GM18502 (cell line): ENCODE data around the gene PTGDR2.

Source experiments
- ATAC-seq: cut with Tn5 transposase; IDR thresholded peaks from one replicate; pipeline ENCODE4 v1.9.1; 2021; ENCODE audit warnings: mild to moderate bottlenecking; ENCODE audit not compliant: unreplicated experiment, poor library complexity

PTGDR2 gene

DNA sequence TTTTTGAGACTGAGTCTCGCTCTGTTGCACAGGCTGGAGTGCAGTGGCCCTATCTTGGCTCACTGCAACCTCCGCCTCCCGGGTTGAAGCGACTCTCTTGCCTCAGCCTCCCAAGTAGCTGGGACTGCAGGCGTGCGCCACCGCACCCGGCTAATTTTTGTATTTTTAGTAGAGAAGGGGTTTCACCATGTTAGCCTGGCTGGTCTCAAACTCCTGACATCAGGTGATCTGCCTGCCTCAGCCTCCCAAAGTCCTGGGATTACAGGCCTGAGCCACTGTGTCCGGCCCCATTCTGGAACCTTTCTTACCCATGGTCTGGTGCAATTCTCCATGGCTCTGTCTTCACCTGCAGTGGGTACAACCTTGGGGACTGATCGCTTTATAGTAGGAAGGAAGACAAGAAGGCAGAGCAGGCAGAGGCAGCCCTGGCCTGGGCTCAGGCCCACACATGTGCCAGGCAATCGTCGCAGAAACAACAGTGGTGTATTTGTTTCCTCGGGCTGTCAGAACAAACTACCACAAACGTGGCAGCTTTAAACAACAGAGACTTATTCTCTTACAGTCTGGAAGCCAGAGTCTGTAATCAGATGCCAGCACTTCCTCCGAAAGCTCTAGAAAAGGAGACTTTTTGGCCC is 4.0 kb upstream of the PTGDR2 start:
- no peak for ATAC-seq

DNA sequence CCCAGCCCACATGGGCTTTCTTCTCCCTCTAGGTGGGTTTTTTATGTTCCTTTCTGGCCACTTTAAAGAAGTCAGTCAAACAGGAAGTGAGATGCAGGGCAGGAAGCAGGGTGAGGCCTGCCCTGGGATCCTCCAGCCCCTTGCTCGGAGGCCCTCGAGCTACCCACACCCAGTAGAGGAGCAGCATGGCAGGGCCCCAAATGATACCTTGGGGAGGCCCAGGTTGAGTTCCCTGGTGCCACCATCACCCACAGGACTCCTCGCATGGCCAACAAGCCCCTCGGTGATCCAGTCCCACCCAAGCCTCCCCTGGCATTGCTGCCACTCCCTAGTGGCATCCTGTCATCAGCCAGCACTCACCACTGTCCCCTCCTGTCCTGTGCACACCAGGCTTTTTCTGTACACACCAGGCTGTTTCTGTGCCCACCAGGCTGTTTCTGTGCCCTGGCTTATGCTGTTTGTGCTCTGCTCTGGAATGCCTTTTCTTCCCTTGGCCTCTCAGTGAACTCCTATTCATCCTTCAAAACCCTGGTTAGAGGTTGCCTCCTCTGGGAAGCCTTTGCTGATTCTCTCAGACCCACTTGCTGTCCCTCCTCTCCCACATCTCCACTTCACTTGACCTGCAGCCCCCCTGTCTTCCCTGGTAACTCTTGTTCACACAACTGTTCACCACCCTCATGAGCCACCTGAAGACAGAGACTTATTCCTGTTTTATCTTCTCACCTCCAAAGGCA is 3.1 kb upstream of the PTGDR2 start:
- no peak for ATAC-seq

DNA sequence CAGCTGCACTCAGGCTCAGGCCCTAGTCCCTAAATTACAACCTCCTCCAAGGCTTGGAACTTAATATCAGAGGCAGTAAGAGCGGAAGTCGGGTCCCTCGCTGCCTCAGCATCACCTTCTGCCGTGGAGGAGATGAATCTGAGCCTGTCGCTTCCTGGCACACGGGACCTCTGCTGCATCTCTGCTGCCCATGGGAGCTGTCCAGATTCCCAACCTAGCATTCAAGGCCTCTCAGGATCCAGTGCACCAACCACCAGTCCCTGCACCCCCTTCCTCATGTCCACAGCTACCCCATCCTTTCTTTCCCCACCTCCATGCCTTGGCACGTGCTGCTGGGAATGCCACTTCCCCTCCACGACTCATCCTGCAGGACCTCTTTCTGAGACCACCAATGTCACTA is 2.5 kb upstream of the PTGDR2 start:
- ATAC-seq, result no peak

DNA sequence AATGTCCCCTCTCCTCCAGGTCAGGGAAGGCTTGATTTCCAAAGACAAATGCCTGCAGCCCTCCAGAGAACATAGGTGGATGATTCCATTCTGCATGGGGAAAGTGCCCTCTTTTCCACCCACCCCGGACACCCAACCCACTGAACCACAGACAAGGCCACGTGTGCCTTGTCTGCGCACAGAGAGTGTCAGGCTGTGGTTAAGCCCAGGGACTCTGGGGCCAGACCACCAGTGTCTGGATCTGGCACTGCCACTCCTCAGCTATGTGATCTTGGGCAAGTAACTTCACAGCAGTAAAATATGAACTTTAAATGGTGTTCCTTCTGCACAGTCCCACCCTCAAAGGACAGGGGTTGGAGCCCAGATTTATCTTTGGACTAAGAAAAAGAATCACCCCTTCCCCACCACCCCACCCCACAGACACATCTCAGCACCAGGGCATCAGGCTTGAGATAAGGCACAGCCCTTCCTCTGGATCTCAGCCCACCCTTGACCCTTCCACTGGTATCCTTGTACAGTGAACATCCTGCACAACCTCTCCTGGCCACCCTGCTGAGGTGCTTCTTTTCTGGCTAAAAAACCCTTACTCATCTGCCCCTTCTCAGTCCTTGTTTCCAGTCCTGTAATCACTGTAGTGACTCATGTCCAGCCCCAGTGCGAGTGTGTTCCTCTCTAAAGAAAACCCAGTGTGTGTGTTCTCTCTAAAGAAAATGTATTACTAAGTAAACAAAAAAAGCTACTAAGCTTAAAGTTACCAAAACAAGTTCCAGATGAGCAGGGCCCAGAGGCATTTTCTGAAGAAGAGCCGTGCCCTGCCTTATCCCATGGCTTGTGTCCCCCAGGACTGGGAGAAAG is 1.9 kb upstream of the PTGDR2 start:
- ATAC-seq, result no peak

DNA sequence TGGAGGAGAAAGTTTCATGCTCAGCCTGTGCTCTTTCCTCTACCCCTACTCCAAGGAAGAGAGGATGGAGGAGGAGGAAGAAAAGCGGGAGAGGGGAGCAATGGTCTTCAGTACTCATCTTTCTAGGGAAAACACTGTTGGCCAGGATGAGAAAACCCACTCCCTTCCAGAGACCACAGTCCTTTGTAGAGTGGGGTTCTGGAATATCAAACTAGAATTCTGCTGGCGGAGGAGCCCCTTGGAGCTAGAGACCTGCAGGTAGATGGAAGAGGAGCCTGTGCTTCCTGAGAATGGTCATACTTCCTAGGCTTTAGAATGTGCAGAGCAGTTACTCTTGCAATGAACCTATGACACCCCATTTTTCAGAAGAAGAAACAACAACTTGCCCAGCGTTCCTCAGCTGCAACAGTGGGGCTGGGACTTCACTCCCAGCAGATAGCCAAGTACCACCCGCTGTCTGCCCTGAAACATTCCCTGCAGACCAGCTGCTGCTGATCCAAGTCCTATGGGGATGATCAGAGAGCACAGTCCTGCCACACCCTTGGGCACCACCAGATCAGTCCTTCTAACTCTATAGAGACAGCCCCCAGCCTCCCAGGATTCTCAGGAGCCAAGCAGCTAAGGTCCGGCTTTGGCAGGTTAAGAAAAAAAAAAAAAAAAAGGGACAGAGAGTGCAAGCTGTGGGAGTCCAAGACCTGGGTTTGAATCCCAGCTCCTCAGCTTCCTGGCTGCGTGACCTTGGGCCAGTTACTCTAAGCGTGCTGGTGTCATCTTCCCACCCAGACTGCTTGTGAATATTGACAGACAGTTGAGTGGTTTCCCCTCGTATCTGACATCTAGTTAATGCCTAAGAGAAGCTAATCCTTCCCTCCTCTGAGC is 664 bp downstream of the PTGDR2 start:
- ATAC-seq, result no peak

DNA sequence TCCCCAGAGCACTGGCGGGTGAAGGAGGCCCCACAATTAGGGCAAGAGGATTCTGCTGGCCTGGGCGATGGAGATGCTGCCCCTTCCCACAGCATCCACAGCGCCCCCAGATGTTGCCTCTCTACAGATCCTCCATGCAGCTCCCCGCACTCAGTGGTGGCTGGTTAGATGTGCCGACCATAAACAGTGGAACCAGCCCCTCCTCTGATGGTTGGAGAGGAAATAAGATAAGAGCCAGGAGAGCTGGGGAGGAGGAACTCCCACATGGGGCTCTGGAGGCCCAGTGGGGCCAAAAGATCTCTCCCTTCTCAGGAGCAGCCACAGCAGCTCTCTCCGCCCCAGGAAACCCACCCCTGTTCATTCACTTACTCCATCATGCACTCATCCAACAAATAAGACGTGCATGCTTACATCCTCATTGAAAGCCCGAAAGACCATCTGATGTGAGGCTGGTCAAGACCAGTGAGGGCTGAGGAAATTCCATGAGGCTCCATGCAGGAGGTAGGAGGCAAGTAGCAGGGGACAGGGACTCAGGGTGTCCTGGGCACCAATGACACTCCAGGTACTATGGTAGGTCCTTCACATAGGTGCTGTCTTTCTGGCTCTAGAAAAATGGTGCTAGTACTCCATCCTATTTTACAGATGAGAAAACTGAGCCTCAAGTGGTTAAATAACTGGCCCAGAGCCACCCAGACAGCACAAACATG is 1.5 kb downstream of the PTGDR2 start:
- ATAC-seq, result no peak

DNA sequence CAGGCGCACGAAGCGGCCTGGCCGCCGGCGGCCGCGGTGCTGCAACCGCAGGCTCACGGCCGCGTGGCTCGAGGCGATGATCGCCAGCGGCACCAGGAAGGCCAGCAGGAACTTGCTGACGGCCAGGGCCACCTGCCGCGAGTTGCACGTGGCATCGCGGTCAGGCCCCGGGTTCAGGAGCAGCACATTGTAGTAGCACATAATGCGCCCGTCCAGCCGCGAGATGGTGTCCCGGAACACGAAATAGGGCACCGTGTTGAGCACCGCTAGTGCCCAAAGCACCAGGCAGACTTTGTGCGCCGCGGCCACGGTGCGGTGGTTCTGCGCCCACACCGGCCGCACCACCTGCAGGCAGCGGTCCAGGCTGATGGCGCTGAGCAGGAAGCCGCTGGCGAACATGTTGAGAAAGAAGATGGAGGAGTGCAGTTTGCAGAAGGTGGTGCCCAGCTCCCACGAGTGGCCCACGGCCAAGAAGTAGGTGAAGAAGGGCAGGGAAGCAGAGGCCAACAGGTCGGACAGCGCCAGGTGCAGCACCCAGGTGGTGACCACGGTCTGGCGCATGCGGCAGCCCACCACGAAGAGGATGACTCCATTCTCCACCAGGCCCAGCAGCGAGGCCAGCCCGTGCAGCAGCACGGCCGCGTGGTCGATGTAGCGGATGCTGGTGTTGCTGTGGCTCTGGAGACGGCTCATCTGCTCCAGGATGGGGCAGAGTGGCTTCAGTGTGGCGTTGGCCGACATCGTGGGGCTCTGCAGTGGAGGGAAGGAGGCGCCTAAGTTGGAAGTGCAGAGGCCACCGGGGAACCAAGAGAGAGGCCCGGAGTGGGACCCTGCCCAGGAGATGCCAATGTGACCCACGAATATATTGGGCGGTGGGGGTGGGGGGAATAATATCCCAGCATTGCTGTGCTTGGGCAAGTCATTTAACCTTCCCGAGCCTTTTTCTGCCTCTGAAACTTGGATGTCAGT is 2.5 kb downstream of the PTGDR2 start:
- ATAC-seq, result no peak

DNA sequence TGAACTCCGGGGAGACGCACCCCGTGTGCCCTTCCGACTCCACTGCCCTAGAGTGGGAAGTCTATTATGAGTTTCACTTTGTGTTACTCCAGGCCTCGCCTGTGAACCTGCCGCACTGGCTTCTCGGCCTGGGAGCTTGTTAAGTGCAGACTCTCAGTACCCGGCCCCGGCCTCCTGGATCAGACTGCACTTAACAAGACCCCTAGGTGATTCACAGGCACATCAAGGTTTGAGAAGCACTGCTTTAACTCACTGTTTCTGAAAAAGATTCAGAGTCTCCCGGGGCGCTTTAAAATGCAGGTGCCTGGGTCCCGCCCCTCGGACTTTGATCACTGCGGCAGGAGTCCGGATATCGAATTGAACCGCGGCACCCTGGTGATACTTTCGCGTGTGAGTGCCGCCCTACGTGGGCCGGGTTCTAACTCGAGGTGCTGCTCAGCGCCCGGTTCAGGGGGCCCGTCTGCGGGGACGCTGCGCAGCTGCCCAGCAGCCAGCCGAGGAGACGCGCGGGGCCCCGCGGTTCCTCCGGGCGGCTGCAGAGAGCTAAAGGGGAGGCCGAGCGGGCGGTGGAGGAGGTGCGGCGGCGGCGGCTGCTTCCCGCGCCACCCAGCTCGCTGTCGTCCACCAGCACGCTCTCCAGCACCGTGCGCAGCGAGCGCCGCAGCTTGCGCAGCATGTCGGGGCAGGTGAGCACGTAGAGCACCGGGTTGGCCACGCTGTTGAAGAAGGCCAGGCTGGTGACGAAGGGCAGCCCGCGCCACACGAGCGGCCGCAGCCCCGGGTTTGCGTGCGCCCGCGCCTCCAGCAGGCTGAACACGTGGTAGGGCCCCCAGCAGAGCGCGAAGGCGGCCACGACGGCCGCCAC is 3.4 kb downstream of the PTGDR2 start:
- no peak for ATAC-seq

DNA sequence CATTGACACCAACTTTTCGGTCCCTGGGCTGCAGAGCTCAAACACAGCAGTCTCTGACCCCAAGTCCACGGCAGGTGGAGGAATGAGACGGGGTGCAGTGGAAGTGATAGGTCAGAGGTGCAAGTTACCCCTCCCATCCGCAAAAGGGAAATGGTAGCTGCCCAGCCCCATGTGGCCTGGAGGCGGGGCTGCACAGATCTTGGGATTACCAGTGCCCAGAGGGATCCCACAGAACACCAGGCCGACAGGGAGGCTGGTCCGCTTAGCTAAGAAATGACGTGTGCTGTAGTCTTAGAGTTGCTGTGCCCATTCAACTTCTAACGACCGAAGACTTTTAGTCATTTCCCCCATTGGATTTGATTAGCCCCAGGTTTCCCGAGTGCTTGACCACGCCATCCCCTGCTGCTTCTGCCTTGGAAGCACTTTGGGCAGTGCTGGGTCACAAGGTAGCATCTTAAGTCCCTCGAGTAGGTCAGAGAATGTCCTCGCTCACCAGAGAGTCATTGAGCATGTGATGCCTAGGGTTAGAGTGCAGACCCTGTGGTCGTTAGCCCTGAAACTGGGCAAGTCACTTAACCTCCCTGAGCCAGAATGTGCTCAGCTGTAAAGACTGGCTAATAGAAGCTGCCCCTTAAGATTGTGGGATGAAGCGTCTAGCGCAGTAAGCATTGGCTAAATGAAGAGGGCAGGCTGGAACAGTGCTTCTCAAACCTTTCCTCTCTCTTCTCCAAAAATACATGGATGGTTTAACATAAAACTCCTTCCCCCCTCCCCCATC is 4.2 kb downstream of the PTGDR2 start:
- no peak for ATAC-seq

DNA sequence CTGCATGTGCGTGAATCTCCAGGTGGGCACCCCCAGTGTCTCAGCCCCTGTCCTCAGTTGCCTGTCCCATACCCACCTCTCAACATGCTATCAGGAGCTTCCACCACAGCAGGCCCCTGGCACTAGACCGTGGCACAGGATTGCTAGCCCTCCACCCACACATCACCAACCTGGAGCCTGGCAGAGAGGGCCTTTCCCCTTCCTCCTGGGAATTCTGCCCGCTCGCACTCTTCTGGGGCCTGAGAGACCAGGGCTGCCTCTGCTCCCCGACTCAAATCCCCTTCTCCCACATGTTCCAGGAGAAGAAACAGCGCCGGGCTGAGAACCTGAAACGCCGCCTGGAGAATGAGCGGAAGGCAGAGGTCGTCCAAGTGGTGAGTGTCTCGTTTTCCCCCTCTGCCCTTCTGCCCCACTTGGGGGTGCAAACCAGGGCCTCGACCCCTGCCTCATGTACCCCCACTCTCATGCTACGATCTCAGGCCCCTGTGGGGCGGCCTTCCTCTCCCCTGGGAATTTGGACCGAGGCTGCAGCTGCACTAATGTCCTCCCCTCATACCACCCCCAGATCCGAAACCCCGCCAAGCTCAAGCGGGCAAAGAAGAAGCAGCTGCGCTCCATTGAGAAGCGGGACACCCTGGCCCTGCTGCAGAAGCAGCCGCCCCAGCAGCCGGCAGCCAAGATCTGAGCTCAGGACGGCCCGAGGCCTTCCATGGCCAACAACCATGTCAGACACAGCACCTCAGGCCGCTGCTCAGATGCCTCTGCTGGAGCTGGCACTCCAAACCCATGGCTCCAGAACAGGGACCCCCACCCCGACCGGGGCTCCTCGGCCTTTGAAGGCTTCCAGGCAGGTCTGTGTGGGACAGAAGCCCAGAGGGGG is 5.9 kb downstream of the PTGDR2 start:
- no peak for ATAC-seq

DNA sequence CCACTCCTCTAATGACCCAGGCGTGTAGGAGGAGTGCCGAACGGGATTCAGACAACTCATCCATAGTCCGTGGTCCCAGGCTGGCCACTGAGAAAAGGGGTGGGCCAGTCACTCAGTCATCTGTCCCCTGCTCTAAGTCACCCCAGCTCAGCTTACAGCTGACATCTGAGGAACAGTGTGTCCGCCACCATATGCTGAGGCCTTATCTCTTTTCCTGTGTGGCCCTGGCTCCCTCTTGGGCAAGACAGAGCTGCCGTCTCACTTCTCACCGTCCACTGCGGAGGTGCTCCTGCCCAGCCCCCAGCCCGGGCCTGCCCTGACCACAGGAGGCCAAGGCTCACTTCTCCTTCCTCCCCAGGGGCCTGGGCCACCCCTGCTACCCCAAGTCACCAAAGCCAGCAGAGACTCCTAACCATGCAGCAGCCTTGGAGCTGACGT is 7.0 kb downstream of the PTGDR2 start:
- no peak for ATAC-seq

DNA sequence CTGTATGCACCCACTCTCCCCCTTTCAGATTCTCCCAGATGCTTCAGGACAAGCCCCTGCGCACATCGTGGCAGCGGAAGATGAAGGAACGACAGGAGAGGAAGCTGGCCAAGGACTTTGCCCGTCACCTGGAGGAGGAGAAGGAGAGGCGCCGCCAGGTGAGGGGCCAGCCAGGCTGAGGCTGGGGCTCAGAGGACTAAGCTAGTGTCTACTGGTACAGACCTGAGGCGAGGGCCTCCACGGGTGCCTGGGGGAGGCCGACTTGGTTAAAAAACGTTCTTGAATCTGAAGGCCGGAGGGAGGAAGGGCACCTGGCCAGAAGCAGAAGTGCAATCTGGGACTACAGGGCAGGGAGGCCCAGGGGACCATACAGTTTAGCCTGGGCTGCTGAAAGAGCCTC is 7.9 kb downstream of the PTGDR2 start:
- no peak for ATAC-seq

DNA sequence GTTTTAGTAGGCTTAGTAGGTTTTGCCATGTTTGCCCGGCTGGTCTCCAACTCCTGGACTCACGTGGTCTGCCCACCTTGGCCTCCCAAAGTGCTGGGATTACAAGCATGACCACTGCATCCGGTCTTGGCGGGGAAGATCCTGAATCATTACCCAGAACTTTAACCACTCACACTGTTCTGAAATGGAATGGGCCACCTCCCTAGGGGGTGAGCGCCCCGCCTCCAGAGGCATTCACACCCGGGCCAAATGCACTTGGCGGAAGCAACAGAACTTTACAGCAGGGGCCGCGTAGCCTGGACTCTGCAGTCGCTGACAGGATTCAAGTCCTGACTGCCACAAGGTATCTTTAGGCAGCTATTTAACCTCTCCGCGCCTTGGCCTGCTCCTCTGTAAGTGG is 8.5 kb downstream of the PTGDR2 start:
- no peak for ATAC-seq

DNA sequence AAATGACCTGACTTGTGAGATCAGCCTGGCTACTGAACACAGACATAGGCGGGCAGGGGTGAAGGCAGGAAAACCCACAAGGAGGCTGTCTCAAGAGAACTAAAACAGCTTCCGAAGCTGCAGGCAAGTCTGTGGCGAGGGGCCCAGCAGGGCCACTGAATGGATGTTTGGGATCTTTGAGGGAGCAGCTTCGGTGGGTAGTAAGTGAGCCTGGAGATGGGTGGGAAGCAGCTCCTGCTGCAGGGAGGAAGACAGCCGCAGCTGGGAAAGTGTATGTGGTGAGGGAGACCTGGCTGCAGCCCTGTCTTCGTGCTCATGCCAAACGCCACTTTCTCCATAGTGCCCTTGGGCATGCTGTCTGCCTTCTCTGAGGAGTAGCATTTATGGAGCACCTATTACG is 10.4 kb downstream of the PTGDR2 start:
- ATAC-seq, result no peak

DNA sequence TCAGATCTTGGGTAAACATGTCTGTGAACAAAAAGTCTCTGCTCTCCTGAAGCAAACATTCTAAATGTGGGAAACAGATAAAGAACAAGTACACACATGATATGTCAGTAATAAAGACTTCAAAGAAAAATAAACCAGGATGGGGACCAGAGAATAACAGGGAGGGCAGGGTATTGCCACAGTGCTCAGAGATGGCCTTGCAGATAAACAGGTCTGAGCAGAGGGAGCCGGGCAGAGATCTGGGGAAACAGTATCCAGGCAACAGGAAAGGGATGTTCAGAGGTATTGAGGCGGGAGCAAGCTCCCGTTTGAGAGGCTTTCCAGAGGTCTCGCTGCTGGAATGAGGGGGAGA is 10.9 kb downstream of the PTGDR2 start:
- ATAC-seq, result no peak
